ENCODE measurements around the gene UGT1A9.

UGT1A9 gene

DNA sequence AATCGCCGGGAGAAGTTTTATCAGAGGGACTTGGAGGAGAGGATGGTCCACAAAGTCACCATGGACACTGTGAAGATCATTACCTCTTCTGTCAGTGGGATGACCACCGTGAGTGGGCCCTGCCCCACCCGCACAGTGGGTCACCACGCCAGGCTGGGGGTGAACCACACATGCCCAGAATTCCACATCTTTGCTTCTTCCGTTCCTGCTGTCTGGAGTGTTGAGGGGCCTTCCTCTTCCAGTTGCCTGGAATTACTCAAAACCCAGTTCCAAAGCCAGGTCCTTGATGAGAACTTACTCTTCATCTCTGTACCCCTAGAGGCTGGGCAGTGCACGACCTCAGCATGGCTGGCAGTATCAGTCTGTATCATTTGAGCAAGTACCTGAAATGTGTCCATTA lies 128.5 kb downstream of the UGT1A9 start:
- no peak for DNase-seq

DNA sequence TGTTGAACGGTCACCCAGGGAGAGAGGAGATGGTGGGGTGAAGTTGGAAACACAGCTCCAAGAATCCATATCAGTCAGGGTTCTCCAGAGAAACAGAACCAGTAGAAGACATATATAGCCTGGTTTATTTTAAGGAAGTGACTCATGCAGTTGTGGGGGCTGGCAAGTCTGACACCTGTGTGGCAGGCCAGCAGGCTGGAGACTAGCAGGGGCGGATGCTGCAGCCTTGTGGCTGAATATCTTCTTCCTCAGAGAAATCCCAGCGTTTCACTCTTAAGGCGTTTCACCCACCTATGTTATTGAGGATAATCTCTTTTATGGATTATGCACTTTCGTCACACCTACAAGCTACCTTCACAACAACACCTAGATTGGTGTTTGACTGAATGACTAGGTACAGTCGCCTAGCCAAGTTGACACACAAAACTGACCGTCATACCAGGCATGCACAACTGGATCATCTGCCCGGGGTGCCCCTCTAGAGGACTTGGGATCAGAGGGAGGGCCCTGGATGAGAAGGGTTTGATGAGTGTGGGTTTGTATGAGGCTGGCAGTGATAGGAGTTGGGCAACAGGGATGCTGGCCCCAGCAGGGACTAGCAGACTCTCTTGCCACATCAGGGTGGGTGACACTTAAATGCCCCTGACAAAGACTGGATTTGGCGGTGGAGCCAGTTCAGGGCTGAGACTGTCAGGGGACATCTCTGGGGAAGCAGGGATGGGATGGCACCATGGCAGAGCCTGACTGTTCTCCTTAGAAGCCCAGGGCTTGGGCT lies 129.8 kb downstream of the UGT1A9 start:
- DNase-seq, result peak; percentile 20

DNA sequence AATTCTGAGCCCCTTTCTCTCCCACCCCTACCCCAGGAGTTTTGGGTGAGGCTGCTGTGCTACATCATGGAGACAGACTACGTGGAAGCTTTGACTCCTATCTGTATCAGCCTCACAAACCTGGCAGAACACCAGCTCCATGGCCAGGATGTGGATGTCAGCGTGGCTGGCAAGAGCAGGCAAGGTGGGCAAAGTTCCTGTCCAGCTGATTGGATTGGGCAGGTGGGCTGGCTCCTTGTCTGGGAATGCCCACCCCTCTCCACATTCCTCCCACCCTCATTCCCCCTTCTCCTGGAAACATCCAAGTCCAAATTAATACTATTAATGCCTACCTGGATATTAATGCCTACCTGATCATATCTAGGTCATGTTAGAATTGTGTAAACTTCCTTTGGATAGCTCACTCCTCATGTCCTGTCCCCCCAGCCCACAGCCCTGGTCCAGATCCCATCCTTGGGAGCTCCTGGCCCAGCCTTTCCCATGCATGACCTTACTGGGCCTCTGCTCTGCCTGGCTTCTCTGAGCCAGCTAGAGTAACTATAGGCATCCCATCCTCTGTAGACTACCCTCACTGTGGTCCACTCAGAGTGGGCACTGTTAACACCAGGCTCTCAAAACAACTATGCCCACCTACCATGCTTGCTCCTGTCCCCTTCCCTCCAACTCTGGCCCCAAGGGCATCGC lies 130.6 kb downstream of the UGT1A9 start:
- DNase-seq, result no peak

DNA sequence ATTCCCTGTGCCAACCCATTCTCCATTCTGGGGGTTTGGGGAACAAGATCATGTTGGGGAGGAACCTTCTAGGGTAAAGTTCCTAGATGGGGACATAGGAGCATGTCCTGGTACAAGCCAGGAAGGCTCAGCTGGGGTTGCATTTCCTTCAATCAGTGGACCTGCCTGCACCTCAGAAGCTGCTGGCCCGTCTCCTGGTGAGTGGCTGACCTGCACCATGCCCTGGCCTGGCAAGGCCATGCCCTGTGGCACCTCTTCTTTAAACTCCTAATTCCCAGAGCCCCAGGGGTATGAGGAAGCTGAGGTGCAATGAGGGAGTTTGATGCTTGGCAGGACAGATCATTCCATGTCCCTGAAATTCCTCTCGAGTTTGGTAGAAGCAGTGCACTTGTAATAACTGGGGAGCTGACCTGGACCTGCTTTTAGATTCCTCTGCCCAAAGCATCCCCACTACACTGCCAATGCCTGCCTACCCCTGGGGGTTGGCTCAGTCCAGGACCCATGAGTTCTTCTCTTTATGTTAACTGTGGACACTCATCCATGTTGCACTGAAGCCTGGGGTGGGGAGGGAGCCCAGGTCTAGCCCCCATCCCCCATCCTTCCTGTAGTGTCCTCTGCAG lies 131.7 kb downstream of the UGT1A9 start:
- DNase-seq, result no peak

DNA sequence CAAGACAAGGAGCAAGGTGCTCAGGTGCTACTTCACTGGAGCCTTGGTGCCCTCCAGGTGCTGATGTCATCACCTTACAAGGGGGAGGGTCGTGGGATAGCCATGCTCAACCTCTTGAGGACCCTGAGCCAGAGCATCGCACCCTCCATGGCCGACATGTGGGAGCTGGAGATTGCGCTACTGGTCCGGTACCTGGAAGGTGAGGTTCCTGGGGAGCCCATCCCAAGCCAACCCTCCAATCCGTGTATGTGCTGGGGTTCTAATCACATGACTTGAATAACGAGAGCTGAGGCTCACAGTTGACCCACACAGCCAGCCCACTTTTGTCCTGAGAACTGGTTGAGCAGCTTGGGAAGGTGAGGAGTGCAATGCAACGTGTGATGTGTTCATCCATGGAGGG lies 132.3 kb downstream of the UGT1A9 start:
- no peak for DNase-seq

DNA sequence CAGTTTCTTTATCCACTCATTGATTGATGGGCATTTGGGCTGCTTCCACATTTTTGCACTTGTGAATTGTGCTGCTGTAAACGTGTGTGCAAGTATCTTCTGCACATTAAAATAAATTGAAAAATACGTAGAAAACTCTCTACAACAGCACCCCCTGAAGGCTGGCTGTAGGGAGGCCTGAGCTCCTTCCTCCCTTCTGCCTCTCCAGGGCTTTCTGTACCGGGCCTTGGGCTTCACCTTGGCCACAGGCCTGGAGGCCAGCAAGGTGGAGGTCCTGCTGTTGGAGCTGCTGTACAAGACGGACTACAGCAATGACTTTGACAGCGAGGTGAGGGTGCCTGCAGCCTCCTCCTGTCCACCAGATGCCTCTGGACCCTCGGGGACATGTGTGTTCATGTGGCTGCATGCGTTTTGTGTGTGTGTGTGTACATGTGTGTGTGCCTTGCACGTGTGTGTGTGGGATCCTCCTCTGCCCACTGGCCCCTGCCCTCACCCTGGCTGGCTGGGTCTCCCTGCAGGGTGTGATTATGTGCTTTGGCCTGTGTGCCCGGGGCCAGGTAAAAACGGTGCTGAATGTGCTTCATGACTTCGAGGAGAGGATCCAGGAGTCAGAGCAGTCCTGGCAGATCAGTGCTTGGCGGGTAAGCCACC lies 135.6 kb downstream of the UGT1A9 start:
- no peak for DNase-seq

DNA sequence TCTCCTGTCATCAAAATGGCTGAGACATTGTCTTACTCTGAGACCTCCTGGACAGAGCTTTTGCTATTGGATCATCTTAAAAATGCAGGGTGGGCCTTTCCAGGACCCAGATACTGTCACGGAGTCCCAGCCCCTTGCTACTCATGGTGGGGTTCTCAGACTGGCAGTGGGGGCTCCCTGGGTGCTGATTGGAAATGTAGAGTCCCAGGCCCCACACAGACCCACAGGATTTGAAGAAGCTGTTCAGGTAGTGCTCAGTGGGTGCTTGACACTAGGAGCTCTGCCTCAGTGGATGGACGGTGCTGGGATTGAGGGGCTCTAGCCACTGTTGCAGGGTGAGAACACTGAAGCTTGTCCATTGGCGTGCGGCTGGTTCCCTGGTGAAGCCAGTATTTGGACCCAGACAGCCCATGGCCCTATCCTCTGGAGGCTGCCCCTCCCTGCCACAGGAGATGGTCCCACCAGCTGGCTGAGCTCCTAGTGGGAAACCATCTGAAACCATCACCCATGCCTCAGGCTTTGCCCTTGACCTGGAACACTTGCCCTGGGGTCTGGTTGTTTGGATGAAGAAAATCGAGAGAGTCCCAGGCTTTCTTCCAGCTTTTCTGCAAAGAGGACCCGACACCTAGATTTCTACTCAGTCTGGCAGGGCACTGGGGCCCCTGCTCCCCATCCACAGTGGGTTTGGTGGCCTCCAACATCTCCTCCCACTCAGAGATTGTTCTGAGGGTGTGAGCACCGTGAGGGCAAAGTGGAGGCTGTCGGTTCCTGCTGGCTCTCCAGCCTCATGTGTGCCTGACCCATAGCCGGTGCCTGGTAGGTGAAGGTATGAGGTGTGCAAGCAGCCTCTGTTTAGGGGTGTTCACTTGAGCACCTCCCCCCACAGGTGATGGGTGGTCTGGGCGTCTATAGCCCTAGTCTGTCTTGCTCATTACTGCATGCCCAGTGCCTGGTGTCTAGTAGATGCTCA lies 136.6 kb downstream of the UGT1A9 start:
- no peak for DNase-seq

DNA sequence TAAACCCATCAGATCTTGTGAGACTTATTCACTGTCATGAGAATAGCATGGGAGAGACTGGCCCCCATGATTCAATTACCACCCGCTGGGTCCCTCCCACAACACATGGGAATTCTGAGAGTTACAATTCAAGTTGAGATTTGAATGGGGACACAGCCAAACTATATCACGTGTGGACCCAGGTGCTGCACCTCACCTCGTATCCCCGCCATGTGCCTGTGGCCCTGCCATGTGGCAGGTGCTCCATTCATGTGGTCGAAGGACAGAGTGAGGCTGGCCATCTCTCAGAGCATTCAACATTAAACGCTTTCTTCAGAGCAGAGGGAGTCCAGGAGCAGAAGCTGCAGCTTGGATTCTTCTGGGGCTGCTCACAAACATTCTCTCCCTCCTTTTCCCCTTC lies 138.7 kb downstream of the UGT1A9 start:
- no peak for DNase-seq

DNA sequence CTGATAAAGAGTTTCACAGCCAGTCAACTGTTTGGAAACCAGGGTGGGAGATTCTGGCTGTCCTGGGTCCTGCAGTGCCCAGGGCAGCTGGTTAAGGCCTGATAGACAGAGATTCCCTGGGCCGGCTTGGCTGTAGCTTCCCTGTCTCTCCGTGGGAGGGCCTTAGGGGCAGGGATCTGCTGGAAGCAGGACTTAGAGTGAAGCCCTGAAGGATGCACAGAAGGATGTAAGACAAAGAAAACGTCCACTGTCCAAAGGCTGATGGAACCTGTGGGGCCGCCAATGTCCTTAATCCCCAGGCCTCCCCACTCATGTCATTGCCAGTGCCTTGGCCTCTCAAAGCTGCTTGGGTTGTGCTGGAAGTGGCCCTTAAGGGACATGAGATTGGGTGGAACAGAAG lies 139.4 kb downstream of the UGT1A9 start:
- no peak for DNase-seq

DNA sequence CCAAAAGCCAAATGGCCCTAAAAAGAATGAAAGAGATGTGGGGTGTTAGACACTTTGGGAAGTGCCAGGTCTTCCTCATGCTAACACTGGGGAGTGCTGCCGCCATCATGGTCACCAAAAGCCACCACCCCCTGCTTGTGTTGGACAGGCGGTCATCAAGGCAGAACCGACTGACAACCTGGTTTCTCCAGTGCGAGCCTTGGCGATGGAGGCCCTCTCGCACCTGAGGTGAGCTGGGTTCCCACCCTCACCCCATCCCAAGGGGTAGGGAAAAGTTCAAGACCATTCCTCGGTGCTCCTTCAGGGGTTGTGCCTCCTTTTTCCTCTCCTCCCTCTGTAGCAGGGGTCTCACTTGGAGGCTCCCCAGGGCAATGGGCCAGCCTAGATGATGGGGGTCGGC lies 140.0 kb downstream of the UGT1A9 start:
- no peak for DNase-seq

DNA sequence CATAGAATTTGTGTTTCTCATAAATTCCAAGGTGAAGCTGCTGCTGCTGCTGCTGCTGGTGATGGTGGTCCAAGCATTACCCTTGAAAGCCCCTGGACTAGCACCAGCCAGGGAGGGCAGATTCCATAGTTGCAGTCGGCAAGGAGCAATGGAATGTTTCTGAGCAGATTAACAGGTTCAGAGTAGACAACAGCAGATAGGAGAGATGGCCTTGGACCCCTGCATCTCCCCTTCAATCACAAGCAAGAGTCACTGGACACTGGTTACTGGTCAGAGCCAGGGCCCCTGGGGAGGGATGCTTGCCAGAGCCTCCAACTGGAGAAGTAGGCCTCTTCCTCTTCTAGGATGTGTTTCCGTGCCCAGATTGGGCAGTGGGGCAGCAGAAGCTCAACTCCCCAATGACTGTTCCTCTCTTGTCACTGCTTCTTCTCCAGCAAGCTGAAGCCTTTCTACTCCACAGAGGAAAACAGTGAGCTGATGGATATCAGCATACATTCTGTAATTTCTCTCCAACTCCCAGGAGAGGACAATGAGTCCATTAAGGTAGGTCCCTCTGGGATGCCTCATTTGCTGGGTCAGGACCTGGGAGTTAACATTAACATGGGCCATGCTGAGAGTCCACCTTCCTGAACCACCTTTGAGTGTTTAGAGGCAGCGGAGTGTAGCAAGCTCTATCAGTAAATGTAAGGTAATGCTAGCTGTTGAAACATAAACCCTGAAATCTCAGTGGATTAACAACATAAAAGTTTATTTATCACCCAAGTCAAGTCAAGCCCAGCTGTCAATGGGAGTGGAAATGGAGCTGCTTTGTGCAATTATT lies 141.7 kb downstream of the UGT1A9 start:
- DNase-seq, result no peak

DNA sequence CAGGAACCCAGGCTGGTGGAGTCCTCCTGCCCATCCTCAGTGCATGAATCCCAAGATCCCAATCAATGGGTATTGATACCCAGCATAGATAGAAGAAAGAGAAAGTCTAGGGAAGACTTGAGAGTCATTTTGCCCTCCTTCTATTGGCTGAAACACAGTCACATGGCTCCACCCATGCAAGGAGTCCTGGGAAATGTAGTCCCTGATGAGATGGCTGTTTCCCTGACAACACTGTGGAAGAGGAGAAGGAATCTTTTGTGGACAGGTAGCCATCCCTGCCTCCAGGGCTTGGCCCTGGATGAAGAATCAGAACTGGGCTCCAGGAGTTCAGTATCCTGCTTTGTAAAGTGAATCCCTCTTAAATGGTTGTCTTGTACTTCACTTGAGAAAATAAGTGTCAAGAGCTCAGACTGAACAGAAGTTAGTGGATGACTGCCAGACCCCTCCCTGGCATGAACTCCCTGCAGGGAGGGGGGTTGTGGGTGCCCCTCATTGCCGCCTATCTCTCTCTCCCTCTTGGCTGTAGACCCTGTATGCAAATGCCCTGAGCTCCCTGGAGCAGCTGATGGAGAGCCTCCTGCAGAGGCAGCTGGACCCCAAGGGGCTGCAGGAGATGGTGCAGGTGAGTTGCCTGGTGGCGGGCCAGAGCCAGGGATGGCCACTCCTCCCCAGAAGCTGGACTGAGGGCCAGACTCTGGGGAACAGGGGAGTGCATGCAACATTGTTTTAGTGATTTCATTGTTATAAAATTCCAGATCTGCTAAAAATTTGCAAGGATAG lies 142.5 kb downstream of the UGT1A9 start:
- peak; percentile 25 for DNase-seq

DNA sequence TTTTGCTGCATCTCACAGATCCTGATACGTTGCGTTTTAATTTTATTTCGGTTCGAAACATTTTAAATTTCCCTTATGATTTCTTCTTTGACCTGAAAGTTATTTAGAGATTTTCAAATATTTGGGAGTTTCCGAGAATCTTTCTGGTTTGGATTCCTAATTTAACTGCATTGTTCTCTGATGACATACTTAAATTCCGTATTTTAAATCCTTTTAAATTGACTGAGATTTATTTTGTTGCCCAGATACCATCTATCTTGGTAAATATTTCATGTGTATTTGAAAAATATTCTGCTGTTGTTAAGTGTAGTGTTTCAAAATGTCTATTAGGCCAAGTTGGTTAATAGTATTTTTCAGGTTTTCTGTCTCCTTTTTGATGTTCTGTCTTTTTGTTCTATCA lies 144.2 kb downstream of the UGT1A9 start:
- DNase-seq, result no peak

DNA sequence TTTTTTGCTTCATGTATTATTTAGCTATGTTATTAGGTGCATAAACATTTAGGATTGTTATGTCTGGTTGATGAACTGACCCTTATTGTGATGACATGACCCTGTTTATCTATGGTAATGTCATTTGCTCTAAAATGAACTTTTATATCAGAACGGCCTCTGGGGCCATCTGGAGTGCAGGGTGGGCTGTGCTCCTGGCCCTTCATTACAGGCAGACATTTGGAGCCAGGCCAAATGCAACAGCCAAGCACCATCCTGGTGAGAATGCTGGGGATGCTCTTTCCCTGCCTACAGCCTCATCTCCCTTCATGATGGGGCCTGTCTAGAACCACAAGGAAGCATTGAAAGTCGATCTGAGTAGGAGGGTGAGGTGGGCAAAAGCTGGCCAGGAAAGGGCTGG lies 144.6 kb downstream of the UGT1A9 start:
- DNase-seq, result no peak

DNA sequence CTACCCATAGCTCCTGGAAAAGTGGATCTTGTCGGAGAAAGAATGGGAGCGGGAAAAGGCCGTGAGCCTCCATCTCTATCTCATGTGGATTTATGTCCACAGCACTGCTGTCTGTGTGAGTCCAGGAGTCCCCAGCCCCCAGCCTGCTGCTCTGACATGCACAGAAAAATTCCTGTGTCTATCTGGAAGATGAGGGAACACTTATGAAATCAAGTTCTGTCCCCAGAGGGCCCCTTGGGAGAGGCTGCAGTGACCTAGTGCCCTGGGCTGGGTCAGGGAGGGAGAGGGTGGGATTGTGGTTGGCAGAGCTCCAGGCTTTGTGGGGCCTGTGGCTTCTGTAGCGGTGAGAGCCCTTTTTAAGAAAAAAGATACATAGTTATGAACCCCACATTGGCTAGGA lies 145.1 kb downstream of the UGT1A9 start:
- DNase-seq, result no peak

DNA sequence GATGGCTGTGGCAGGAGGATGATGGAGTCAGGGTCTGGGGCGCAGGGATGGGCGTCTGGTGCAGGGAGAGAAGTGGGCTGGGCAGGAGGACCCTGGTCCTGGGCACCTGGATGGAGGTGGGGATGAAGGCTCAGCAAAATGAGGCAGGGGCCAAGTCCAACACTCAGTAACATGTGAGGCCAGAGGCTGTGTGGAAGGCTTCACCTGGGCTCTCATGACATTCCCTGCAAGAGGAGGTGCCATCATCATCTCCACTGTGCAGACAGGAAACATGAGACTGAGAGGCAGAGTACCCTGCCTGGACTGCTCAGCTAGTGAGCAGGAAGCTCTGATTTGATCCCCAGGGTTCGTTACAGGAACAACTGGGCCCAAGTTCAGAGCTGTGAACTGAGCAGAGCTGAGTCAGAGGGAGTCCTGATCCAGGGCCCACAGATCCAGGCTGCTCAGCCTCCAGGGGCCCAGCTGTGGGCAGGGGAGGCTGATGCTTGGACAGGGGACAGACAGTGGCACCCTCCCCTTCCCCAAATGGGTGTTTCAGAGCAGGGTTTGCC lies 145.7 kb downstream of the UGT1A9 start:
- no peak for DNase-seq

DNA sequence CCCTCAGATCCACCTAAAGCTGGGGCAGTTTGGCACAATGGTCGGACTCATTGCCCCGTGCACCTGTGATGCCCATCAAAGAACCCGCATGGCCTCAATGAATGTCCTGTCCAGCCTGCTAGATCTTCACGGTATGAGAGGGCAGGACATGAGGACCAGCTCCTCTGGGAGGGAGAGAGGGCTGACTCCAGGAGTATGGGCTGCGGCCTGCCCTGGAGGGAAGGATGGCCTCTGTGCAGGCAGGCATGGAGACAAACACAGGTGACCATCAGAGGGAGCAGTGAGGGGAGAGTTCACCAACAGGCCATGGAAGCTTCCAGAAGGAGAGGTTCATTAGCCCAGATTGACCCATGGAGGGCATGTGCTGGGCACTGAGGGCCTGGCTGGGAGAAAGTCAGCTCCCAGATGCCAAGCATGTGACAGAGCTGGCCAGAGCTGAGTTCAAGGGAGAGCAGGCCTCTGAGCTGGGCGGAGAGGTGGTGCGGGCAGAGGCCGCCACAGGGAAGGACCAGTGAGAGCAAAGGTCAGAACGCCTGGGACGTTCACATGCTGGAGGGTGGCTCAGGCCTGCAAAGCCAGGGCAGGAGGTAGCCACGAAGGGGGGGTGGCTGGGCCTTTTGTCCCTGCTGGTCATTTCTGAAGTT lies 146.4 kb downstream of the UGT1A9 start:
- no peak for DNase-seq

DNA sequence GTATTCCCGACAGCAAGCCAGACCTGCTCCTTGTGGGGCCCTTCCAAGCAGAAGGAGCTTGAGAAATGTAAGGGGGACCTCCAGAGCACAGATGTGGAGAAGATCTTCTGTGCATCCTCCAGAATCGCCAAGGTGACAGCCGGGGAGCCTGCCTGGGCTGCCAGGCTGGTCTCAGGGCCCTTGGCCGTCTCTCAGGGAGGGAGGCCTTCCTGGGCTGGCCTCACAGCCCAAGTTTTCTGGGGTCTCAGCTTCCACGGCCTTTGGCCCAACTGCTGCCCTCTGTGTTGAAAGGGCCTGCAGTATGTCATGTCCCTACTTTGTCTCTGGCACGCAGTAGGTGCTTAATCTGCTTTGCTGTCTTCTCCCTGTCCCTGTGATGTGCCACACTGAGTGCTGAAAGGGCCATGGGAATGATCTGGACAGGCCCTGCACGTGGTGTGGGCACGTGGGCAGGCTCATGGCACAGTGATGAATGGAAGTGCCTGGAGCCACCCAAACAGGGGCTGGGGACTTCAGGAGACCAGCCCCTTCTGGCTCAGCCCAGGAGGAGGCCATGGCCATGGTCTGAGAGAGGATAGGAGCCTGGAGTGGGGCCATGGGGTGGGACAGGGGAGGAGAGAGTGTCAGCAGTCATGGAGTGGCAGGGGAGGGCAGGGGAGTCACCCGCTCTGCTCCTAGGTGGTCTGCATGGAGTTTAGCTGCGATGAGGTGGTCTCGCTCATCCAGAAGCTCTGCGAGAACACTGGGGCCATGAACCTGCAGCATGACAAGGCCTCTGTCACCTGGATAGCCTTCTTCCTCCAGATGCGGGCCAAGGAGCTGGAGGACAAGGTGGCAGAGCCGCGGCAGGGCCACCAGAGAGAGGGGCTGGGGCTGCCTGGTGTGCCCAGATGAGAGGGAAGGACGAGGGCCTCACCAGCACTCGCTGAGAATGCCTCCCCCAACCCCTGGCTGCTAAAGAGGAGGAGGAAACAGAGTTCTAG lies 147.2 kb downstream of the UGT1A9 start:
- no peak for DNase-seq

Data from DMS53 (cell line).